GM23248 (cell line): Measurements from ENCODE around the gene DCAF7. TPM values are rescaled to one million over a fixed set of nuclear protein-coding genes. Genes with fewer than 3 reads are reported as not detected.

ENCODE experiments used
- DNase-seq: peaks from one replicate; pipeline ENCODE4 v3.0.0-alpha.2; 2015
- H2AFZ ChIP-seq: fragments of 200-600 bp; sonication (generic); 2 replicates; pipeline ENCODE4 v1.6.1; 2016; ENCODE audit warnings: antibody characterized with exemption
- H3F3A ChIP-seq: fragments of 200-600 bp; sonication (generic); 2 replicates; pipeline ENCODE4 v1.6.1; 2016; ENCODE audit warnings: mild to moderate bottlenecking, antibody characterized with exemption, mixed run types; ENCODE audit not compliant: insufficient read depth
- H3K27ac ChIP-seq: fragments of 200-600 bp; sonication (generic); 2 replicates; pipeline ENCODE4 v1.5.1; 2016; ENCODE audit warnings: mild to moderate bottlenecking
- H3K27me3 ChIP-seq: fragments of 200-600 bp; sonication (generic); replicated peaks from 2 replicates; pipeline ENCODE4 v1.6.1; 2016; ENCODE audit warnings: mild to moderate bottlenecking; ENCODE audit not compliant: insufficient read depth
- H3K36me3 ChIP-seq: fragments of 200-600 bp; sonication (generic); 2 replicates; pipeline ENCODE4 v1.6.1; 2016; ENCODE audit warnings: low read depth, mild to moderate bottlenecking
- H3K4me1 ChIP-seq: fragments of 200-600 bp; sonication (generic); 2 replicates; pipeline ENCODE4 v1.6.1; 2016; ENCODE audit warnings: mild to moderate bottlenecking; ENCODE audit not compliant: insufficient read depth
- H3K4me2 ChIP-seq: fragments of 200-600 bp; sonication (generic); one replicate; pipeline ENCODE4 v1.6.1; 2016; ENCODE audit warnings: mild to moderate bottlenecking; ENCODE audit not compliant: unreplicated experiment
- H3K4me3 ChIP-seq: fragments of 200-600 bp; sonication (generic); 2 replicates; pipeline ENCODE4 v1.5.1; 2016; ENCODE audit warnings: mild to moderate bottlenecking
- H3K79me2 ChIP-seq: fragments of 200-600 bp; sonication (generic); 2 replicates; pipeline ENCODE4 v1.6.1; 2016; ENCODE audit warnings: mild to moderate bottlenecking; ENCODE audit not compliant: insufficient read depth
- H3K9ac ChIP-seq: fragments of 200-600 bp; sonication (generic); 2 replicates; pipeline ENCODE4 v1.6.1; 2016; ENCODE audit warnings: mild to moderate bottlenecking
- H3K9me2 ChIP-seq: fragments of 200-600 bp; sonication (generic); 2 replicates; pipeline ENCODE4 v1.6.1; 2016; ENCODE audit warnings: mixed run types, mild to moderate bottlenecking, moderate library complexity; ENCODE audit not compliant: insufficient read depth
- H3K9me3 ChIP-seq: fragments of 200-600 bp; sonication (generic); one replicate; pipeline ENCODE4 v1.6.1; 2017; ENCODE audit warnings: low read depth
- H4K20me1 ChIP-seq: fragments of 200-600 bp; sonication (generic); 2 replicates; pipeline ENCODE4 v1.6.0; 2016; ENCODE audit not compliant: insufficient read depth
- EZH2 ChIP-seq: fragments of 200-600 bp; sonication (generic); IDR thresholded peaks from 2 replicates; pipeline ENCODE4 v1.6.1; 2018; ENCODE audit warnings: antibody characterized with exemption, mild to moderate bottlenecking; ENCODE audit not compliant: insufficient read depth, poor library complexity, severe bottlenecking
- EZH2phosphoT487 ChIP-seq: fragments of 200-600 bp; sonication (generic); IDR thresholded peaks from 2 replicates; pipeline ENCODE4 v1.6.1; 2018; ENCODE audit warnings: antibody characterized with exemption, moderate library complexity, mild to moderate bottlenecking, low read depth; ENCODE audit not compliant: insufficient read depth
- WGBS, 2 experiments: methylation state at CpG; one replicate each; pipeline ENCODE4 v1.1.6; 2015 to 2017; ENCODE audit warnings: low lambda C conversion rate in 2 of 2, low coverage in 1 of 2; ENCODE audit errors: missing lambda C conversion rate in 2 of 2; 5-methylcytosine and 5-hydroxymethylcytosine counted together
- in situ Hi-C: fragments of 300-500 bp; cut with MboI; formaldehyde crosslinking; loops from 2 replicates; pipeline ENCODE4 v1.15.0; 2020
- polyA plus RNA-seq: library from polyadenylated mRNA; unstranded; fragments of >200 nt; fragmentation: Nextera tagmentation; extraction: Ambion mirVana; gene quantifications from 2 replicates; pipeline ENCODE4 v1.2.1, GENCODE V29; 2016
- total RNA-seq: library from RNA; depleted of rRNA; stranded (reverse); fragments of >200 nt; shearing (Covaris generic); gene quantifications from 2 replicates; pipeline ENCODE4 v1.2.3, GENCODE V29; 2014

The DCAF7 gene
- total and polyA plus RNA-seq, 2 experiments from 2014 or later: 21.2 to 38.2 TPM

DNA sequence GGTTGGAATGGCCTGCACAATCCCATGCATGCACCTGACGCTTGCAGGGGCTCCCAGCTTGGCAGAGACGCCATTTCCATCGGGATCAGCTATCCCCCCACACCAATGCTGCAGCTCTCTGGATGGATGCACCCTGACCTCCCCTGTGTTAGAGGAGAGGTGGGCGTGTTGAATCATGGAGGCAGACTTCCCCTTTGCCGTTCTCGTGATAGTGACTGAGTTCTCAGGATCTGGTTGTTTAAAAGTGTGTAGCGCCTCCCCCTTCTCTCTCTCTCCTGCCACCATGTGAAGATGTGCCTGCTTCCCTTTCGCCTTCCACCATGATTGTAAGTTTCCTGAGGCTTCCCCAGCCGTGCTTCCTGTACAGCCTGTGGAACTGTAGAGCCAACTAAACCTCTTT lies 44.9 kb upstream of the DCAF7 start:
- no peaks in the 10 kb centered on the region for H3K9me2 ChIP-seq
- no peak overlapping the region for H3K9ac ChIP-seq
- no peak overlapping the region for H3K27ac ChIP-seq
- no peaks in the 10 kb centered on the region for H3F3A ChIP-seq
- no peaks in the 10 kb centered on the region for H3K9me3 ChIP-seq
- TF ChIP-seq EZH2: no peak
- no peak for TF ChIP-seq EZH2phosphoT487
- H3K27me3 ChIP-seq: peaks cover 17% of the 10 kb centered on the region
- DNase-seq: no peak
- in situ Hi-C loops: no loop called here
- 70 to 79% methylated on average over 9 of the region's 9 CpGs for WGBS, 2 experiments
- no peaks in the 10 kb centered on the region for H3K36me3 ChIP-seq
- H3K4me3 ChIP-seq: no peak overlapping the region
- H2AFZ ChIP-seq: no peak overlapping the region
- no peaks in the 10 kb centered on the region for H4K20me1 ChIP-seq
- no peaks in the 10 kb centered on the region for H3K79me2 ChIP-seq
- H3K4me2 ChIP-seq: no peak overlapping the region
- no peaks in the 10 kb centered on the region for H3K4me1 ChIP-seq

DNA sequence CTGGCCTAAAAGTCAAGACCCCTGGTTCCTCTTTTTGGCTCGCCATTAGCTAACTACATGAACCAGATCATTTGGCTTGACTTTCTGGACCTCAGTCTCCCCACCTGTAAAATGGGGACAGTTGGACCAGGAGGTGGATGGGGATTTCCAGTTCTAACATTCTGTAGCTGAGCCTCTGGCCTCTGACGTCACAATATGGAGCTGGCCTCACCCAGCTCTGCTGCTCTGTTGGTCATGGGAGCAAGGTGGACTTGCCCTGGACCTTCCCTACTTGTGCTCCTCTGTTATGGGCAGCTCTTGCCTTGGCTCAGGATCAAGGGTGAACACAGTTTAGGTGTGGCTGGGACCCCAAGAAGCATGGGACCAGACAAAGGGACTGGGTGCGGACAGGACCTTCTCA lies 43.6 kb upstream of the DCAF7 start:
- Histone ChIP-seq H3K27me3 (peaks cover 13% of the 10 kb centered on the region), H3K4me3 (no peak overlapping the region), H3K4me1 (no peaks in the 10 kb centered on the region), H3K4me2 (no peak overlapping the region), H3K9me3 (no peaks in the 10 kb centered on the region), H3K27ac (no peak overlapping the region), H2AFZ (no peak overlapping the region), H4K20me1 (no peaks in the 10 kb centered on the region), H3K79me2 (no peaks in the 10 kb centered on the region), H3F3A (no peaks in the 10 kb centered on the region), H3K9ac (no peak overlapping the region), H3K36me3 (no peaks in the 10 kb centered on the region), H3K9me2 (no peaks in the 10 kb centered on the region)
- WGBS, 2 experiments: 61 to 69% methylated on average over 3 of the region's 3 CpGs
- TF ChIP-seq EZH2phosphoT487 (no peak), EZH2 (no peak)
- in situ Hi-C loops: no loop called here
- DNase-seq: no peak

DNA sequence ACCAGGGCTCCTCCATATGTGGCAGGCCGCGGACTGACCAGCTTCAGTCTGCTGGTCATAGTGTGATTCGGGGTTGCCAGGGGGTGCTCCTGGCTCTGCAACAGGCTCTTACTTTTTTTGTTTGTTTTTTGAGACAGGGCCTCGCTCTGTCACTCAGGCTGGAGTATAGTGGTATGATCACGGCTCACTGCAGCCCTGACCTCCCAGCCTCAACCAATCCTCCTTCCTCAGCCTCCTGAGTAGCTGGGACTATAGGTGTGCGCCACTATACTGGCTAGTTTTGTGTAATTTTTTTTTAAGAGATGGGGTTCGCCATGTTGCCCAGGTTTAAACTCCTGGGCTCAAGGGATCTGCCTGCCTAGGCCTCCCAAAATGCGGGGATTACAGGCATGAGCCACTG lies 38.9 kb upstream of the DCAF7 start:
- 0 out of 2 replicates have a peak, but pooled peaks cover 4% of the 10 kb centered on the region for H3K27me3 ChIP-seq
- H3F3A ChIP-seq: no peaks in the 10 kb centered on the region
- H3K9ac ChIP-seq: no peak overlapping the region
- H3K9me2 ChIP-seq: no peaks in the 10 kb centered on the region
- TF ChIP-seq EZH2: no peak
- TF ChIP-seq EZH2phosphoT487: no peak
- no peaks in the 10 kb centered on the region for H3K79me2 ChIP-seq
- no peaks in the 10 kb centered on the region for H4K20me1 ChIP-seq
- H3K36me3 ChIP-seq: no peaks in the 10 kb centered on the region
- no peaks in the 10 kb centered on the region for H3K9me3 ChIP-seq
- H3K4me1 ChIP-seq: no peaks in the 10 kb centered on the region
- in situ Hi-C loops: no loop called here
- WGBS, 2 experiments: 73 to 81% methylated on average over 8 of the region's 8 CpGs
- DNase-seq: no peak
- no peak overlapping the region for H3K4me2 ChIP-seq
- H3K4me3 ChIP-seq: no peak overlapping the region
- H3K27ac ChIP-seq: no peak overlapping the region
- no peak overlapping the region for H2AFZ ChIP-seq

DNA sequence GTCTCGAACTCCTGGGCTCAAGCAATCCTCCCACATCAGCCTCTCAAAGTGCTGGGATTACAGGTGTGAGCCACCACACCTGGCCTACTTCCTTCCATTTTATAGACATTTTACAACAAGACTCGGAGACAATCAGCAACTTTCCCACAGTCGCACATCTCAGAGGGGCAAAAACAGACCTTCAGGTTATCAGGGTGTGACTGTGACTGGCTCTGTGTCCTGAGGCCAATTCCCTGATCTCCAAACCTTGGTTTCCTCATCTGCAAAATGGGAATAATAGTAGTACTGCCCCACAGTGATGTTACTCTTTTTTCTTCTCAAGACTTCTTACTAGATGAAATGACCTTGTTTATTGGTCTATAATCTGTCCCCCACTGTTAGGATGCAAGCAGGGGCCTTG lies 37.9 kb upstream of the DCAF7 start:
- Histone ChIP-seq H3K27me3 (0 out of 2 replicates have a peak, but pooled peaks cover 4% of the 10 kb centered on the region), H3K36me3 (no peaks in the 10 kb centered on the region), H3F3A (peaks cover 8% of the 10 kb centered on the region), H3K9ac (no peak overlapping the region), H4K20me1 (no peaks in the 10 kb centered on the region), H3K4me1 (peaks cover 8% of the 10 kb centered on the region), H3K9me3 (no peaks in the 10 kb centered on the region), H3K4me2 (no peak overlapping the region), H3K79me2 (no peaks in the 10 kb centered on the region), H3K9me2 (no peaks in the 10 kb centered on the region), H3K4me3 (no peak overlapping the region), H2AFZ (no peak overlapping the region), H3K27ac (no peak overlapping the region)
- DNase-seq: no peak
- WGBS, 2 experiments: 46 to 51% methylated on average over 3 of the region's 3 CpGs
- in situ Hi-C loops: no loop called here
- no peak for TF ChIP-seq EZH2
